ENCODE measurements around the gene KIF16B. TPM values are rescaled to one million over a fixed set of nuclear protein-coding genes. Genes with fewer than 3 reads are reported as not detected.

The KIF16B gene
- total and polyA plus RNA-seq, 2 experiments from 2014 or later = 6.5 to 11.1 TPM

DNA sequence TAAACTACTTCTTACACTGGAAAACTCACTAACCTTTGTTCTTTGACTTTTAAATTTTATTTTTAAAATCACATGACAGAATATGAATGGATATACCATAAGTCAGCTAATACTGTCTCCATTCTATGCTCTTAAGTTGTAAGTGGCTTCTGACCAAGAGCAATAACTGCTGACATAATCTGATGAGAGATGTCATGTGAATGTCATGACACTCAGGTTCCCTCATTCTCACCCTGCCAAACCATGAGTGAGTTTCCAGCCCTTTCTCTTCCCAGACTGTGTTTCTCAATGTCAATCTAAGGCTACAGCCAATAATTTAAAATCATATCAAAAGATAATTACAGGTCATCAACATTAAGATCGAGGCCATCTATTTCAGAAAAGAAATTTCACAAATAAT is 39.7 kb downstream of the KIF16B start:
- no peaks in the 10 kb centered on the region for H4K20me1 ChIP-seq (replicated peaks; ENCODE audit: insufficient read depth)
- H3K4me3 ChIP-seq = no peak overlapping the region
- H3F3A ChIP-seq (replicated peaks; ENCODE audit: low read depth) = no peaks in the 10 kb centered on the region
- no peaks in the 10 kb centered on the region; the same call in 2 of the 3 replicates for H3K4me1 Mint-ChIP-seq
- no peaks in the 10 kb centered on the region for H3K9me2 ChIP-seq (ENCODE audit: insufficient read depth)
- H3K4me1 ChIP-seq (ENCODE audit: insufficient read depth) = peaks cover 5% of the 10 kb centered on the region; the same call in 1 of the 2 replicates
- H3K4me2 ChIP-seq = no peak overlapping the region
- no peaks in the 10 kb centered on the region; the same call in 1 of the 2 replicates for H3K79me2 ChIP-seq (replicated peaks; ENCODE audit: insufficient read depth)
- H3K9me3 Mint-ChIP-seq = no peaks in the 10 kb centered on the region
- H3K27ac ChIP-seq (ENCODE audit: low read depth) = no peak overlapping the region
- H2AFZ ChIP-seq = no peak overlapping the region
- H3K36me3 ChIP-seq (ENCODE audit: insufficient read depth) = no peaks in the 10 kb centered on the region
- TF ChIP-seq NANOG (IDR thresholded peaks at IDR 0.05; ENCODE audit: borderline replicate concordance) (no peak), CREB1 (CRISPR knock-in tag; IDR thresholded peaks at IDR 0.05; ENCODE audit: low read depth) (no peak), EZH2 (IDR thresholded peaks at IDR 0.05; ENCODE audit: low read depth, unreplicated experiment) (no peak), STAT1 (IDR thresholded peaks at IDR 0.05; ENCODE audit: unreplicated experiment) (no peak), ZNF331 (CRISPR knock-in tag; IDR thresholded peaks at IDR 0.05; ENCODE audit: low read depth) (no peak), EZH2phosphoT487 (IDR thresholded peaks at IDR 0.05; ENCODE audit: unreplicated experiment) (no peak), POLR2AphosphoS5 (IDR thresholded peaks at IDR 0.05; ENCODE audit: low read depth) (no peak)
- TF ChIP-seq, protein P1, sequence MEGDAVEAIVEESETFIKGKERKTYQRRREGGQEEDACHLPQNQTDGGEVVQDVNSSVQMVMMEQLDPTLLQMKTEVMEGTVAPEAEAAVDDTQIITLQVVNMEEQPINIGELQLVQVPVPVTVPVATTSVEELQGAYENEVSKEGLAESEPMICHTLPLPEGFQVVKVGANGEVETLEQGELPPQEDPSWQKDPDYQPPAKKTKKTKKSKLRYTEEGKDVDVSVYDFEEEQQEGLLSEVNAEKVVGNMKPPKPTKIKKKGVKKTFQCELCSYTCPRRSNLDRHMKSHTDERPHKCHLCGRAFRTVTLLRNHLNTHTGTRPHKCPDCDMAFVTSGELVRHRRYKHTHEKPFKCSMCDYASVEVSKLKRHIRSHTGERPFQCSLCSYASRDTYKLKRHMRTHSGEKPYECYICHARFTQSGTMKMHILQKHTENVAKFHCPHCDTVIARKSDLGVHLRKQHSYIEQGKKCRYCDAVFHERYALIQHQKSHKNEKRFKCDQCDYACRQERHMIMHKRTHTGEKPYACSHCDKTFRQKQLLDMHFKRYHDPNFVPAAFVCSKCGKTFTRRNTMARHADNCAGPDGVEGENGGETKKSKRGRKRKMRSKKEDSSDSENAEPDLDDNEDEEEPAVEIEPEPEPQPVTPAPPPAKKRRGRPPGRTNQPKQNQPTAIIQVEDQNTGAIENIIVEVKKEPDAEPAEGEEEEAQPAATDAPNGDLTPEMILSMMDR (conservative IDR thresholded peaks at IDR 0.05; ENCODE audit: low read depth in 2 of 2) = no peak
- TF ChIP-seq, protein P2, sequence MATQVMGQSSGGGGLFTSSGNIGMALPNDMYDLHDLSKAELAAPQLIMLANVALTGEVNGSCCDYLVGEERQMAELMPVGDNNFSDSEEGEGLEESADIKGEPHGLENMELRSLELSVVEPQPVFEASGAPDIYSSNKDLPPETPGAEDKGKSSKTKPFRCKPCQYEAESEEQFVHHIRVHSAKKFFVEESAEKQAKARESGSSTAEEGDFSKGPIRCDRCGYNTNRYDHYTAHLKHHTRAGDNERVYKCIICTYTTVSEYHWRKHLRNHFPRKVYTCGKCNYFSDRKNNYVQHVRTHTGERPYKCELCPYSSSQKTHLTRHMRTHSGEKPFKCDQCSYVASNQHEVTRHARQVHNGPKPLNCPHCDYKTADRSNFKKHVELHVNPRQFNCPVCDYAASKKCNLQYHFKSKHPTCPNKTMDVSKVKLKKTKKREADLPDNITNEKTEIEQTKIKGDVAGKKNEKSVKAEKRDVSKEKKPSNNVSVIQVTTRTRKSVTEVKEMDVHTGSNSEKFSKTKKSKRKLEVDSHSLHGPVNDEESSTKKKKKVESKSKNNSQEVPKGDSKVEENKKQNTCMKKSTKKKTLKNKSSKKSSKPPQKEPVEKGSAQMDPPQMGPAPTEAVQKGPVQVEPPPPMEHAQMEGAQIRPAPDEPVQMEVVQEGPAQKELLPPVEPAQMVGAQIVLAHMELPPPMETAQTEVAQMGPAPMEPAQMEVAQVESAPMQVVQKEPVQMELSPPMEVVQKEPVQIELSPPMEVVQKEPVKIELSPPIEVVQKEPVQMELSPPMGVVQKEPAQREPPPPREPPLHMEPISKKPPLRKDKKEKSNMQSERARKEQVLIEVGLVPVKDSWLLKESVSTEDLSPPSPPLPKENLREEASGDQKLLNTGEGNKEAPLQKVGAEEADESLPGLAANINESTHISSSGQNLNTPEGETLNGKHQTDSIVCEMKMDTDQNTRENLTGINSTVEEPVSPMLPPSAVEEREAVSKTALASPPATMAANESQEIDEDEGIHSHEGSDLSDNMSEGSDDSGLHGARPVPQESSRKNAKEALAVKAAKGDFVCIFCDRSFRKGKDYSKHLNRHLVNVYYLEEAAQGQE (IDR thresholded peaks at IDR 0.05; ENCODE audit: unreplicated experiment) = no peak
- TF ChIP-seq, protein P3, sequence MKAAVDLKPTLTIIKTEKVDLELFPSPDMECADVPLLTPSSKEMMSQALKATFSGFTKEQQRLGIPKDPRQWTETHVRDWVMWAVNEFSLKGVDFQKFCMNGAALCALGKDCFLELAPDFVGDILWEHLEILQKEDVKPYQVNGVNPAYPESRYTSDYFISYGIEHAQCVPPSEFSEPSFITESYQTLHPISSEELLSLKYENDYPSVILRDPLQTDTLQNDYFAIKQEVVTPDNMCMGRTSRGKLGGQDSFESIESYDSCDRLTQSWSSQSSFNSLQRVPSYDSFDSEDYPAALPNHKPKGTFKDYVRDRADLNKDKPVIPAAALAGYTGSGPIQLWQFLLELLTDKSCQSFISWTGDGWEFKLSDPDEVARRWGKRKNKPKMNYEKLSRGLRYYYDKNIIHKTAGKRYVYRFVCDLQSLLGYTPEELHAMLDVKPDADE (IDR thresholded peaks at IDR 0.05) = no peak
- ATAC-seq (no peak), DNase-seq (ENCODE audit: low spot score) (no peak)
- H3K36me3 Mint-ChIP-seq (ENCODE audit: low read depth) = peaks cover 7% of the 10 kb centered on the region; the same call in 1 of the 3 replicates
- H3K27me3 ChIP-seq (ENCODE audit: insufficient read depth) = no peaks in the 10 kb centered on the region
- H3K27ac Mint-ChIP-seq = no peak overlapping the region
- no peak overlapping the region for H3K4me3 Mint-ChIP-seq
- H3K27me3 Mint-ChIP-seq (ENCODE audit: insufficient read depth, low read depth, poor library complexity) = peaks cover 2% of the 10 kb centered on the region

Measured in GM23338 (cell line).